GM12878 (cell line): ENCODE measurements around the gene SLC5A2. TPM values are rescaled to one million over a fixed set of nuclear protein-coding genes. Genes with fewer than 3 reads are reported as not detected.

Experiments
- ATAC-seq: fragments of 200-7000 bp; cut with Tn5 transposase; 3 replicates; pipeline ENCODE4 v1.9.1; 2020; ENCODE audit warnings: mild to moderate bottlenecking, moderate library complexity
- BruUV-seq: library from RNA; stranded (reverse); fragments of 400-500 nt; replicated peaks from 2 replicates; lab custom pipeline; 2021; lab: Mats Ljungman, UMichigan
- CTCF ChIA-PET: fragments of 300-600 bp; sonication (Branson Sonifier 250); formaldehyde crosslinking; extraction: SDS; loops from one replicate; lab custom pipeline; 2021; ENCODE audit warnings: inconsistent platforms; lab: Yijun Ruan, JAX
- POLR2A ChIA-PET: fragments of 350-600 bp; formaldehyde crosslinking; extraction: SDS; loops from one replicate; lab custom pipeline; 2021; ENCODE audit warnings: inconsistent platforms; lab: Charles Lee
- RAD21 ChIA-PET: fragments of 300-600 bp; sonication (Branson Sonifier 250); formaldehyde crosslinking; loops from one replicate; lab custom pipeline; 2023; ENCODE audit warnings: antibody characterized with exemption; ENCODE audit not compliant: unreplicated experiment; lab: Charles Lee
- SMC1A ChIA-PET: fragments of 300-600 bp; sonication (Branson Sonifier 250); formaldehyde crosslinking; loops from one replicate; lab custom pipeline; 2023; ENCODE audit not compliant: unreplicated experiment, uncharacterized antibody; lab: Charles Lee
- DNase-seq: peaks from one replicate; pipeline ENCODE4 v3.0.0-alpha.2; 2011; ENCODE audit warnings: low read depth, low spot score
- FAIRE-seq: peaks from 3 replicates; lab custom pipeline; 2011; peaks lifted over from hg19 to GRCh38; lab: Jason Lieb, UNC
- H2AFZ ChIP-seq: 2 replicates; pipeline ENCODE4 v1.6.0; 2011; ENCODE audit warnings: low read depth, low read length, control low read depth; ENCODE audit not compliant: control insufficient read depth
- H3K27ac ChIP-seq: 2 replicates; pipeline ENCODE4 v1.5.1; 2011; ENCODE audit warnings: control low read depth; ENCODE audit not compliant: control insufficient read depth, insufficient read depth
- H3K27me3 ChIP-seq, 2 experiments: replicated peaks in 1 of 2; 2 replicates each; pipeline versions ENCODE4 v1.6.0 to v1.6.1; 2011; ENCODE audit warnings: low read length in 1 of 2; ENCODE audit not compliant: control insufficient read depth in 2 of 2, insufficient read depth in 2 of 2
- H3K36me3 ChIP-seq, 2 experiments: 2 replicates each; pipeline ENCODE4 v1.5.1; 2011; ENCODE audit warnings: low read length in 1 of 2; ENCODE audit not compliant: control insufficient read depth in 2 of 2, insufficient read depth in 2 of 2
- H3K4me1 ChIP-seq: 2 replicates; pipeline ENCODE4 v1.6.1; 2011; ENCODE audit warnings: mild to moderate bottlenecking, low read length, moderate library complexity, mixed read lengths; ENCODE audit not compliant: control insufficient read depth, insufficient read depth
- H3K4me2 ChIP-seq: 2 replicates; pipeline ENCODE4 v1.6.0; 2011; ENCODE audit warnings: control low read depth; ENCODE audit not compliant: control insufficient read depth, insufficient read depth
- H3K4me3 ChIP-seq: fragments of 200-600 bp; sonication (generic); 2 replicates; pipeline ENCODE4 v1.5.1; 2016
- H3K79me2 ChIP-seq: 2 replicates; pipeline ENCODE4 v1.6.0; 2011; ENCODE audit warnings: low read length; ENCODE audit not compliant: control insufficient read depth, insufficient read depth
- H3K9ac ChIP-seq: 2 replicates; pipeline ENCODE4 v1.8.0; 2011; ENCODE audit warnings: low read length, control low read depth, mixed read lengths; ENCODE audit not compliant: control insufficient read depth, insufficient read depth
- H3K9me3 ChIP-seq: replicated peaks from 3 replicates; pipeline ENCODE4 v1.5.1; 2011; ENCODE audit warnings: mild to moderate bottlenecking, low read length; ENCODE audit not compliant: control insufficient read depth, insufficient read depth
- H4K20me1 ChIP-seq: 2 replicates; pipeline ENCODE4 v1.6.0; 2011; ENCODE audit not compliant: control insufficient read depth, insufficient read depth
- BHLHE40 ChIP-seq, 2 experiments: fragments of 450-650 bp in 1 of 2; IDR thresholded peaks; 2 replicates each; pipeline ENCODE4 v1.6.1; 2011 to 2017; ENCODE audit warnings: low read depth in 2 of 2, borderline replicate concordance in 1 of 2, improper control_type of control experiment in 1 of 2, low read length in 1 of 2, mild to moderate bottlenecking in 1 of 2
- CBFB ChIP-seq: IDR thresholded peaks from 2 replicates; pipeline ENCODE4 v1.6.1; 2016; ENCODE audit warnings: antibody characterized with exemption, low read depth
- CHD4 ChIP-seq: fragments of 200-600 bp; sonication (generic); IDR thresholded peaks from 2 replicates; pipeline ENCODE4 v1.6.1; 2016; ENCODE audit warnings: mild to moderate bottlenecking
- CREB1 ChIP-seq: IDR thresholded peaks from 2 replicates; pipeline ENCODE4 v1.6.1; 2012; ENCODE audit warnings: low read depth, mild to moderate bottlenecking, inconsistent platforms
- FOXK2 ChIP-seq: fragments of 450-650 bp; IDR thresholded peaks from 2 replicates; pipeline ENCODE4 v1.6.1; 2017; ENCODE audit warnings: mild to moderate bottlenecking, moderate library complexity
- JUND ChIP-seq: IDR thresholded peaks from 2 replicates; pipeline ENCODE4 v1.6.1; 2012; ENCODE audit warnings: low read depth, mild to moderate bottlenecking, low read length, improper control_type of control experiment, moderate library complexity
- POLR2A ChIP-seq: IDR thresholded peaks from 2 replicates; pipeline ENCODE4 v1.6.1; 2011; ENCODE audit warnings: low read depth, mild to moderate bottlenecking, low read length
- SMAD5 ChIP-seq: IDR thresholded peaks from 2 replicates; pipeline ENCODE4 v1.6.1; 2016; ENCODE audit warnings: antibody characterized with exemption, low read depth
- SP1 ChIP-seq: IDR thresholded peaks from one replicate; pipeline ENCODE4 v1.6.1; 2011; ENCODE audit warnings: low read depth, low read length
- SREBF1 ChIP-seq: IDR thresholded peaks from 2 replicates; pipeline ENCODE4 v1.6.1; 2012; ENCODE audit warnings: mild to moderate bottlenecking, low read length
- TAF1 ChIP-seq: IDR thresholded peaks from 2 replicates; pipeline ENCODE4 v1.6.1; 2011; ENCODE audit warnings: mild to moderate bottlenecking, low read depth, low read length, borderline replicate concordance
- YBX1 ChIP-seq: fragments of 450-650 bp; IDR thresholded peaks from 2 replicates; pipeline ENCODE4 v1.6.1; 2016; ENCODE audit warnings: antibody characterized with exemption
- WGBS: methylation state at CpG from one replicate; pipeline ENCODE4 v1.1.6; 2016; ENCODE audit warnings: low lambda C conversion rate; ENCODE audit not compliant: insufficient replicate concordance, insufficient coverage; ENCODE audit errors: missing lambda C conversion rate; 5-methylcytosine and 5-hydroxymethylcytosine counted together
- in situ Hi-C: fragments of 300-500 bp; cut with MboI; formaldehyde crosslinking; loops from 9 replicates; pipeline ENCODE4 v1.14.3; 2018; ENCODE audit warnings: mixed read lengths
- intact Hi-C: fragments of 100-400 bp; cut with micrococcal nuclease; formaldehyde crosslinking; loops from one replicate; pipeline ENCODE4 v1.14.2; 2022; ENCODE audit not compliant: unreplicated experiment
- polyA plus RNA-seq, 11 experiments: library from polyadenylated mRNA; depleted of rRNA in 4 of 11; unstranded in 6 of 11; stranded (reverse) in 5 of 11; fragments of >200 nt; fragmentation: Nextera tagmentation in 4 of 11; fragmentation: Illumina TruSeq in 1 of 11; extraction: Ambion mirVana in 4 of 11; extraction: Trizol in 1 of 11; gene quantifications; 1 replicate in 1 of 11; 2 replicates in 10 of 11; pipeline versions ENCODE4 v1.2.1 to v1.2.3, GENCODE V29; 2011 to 2016; ENCODE audit warnings: inconsistent platforms in 2 of 11, missing spikeins in 2 of 11, low read depth in 1 of 11
- total RNA-seq, 4 experiments: library from RNA; depleted of rRNA in 3 of 4; stranded (reverse); fragments of >200 nt in 3 of 4; fragmentation: Illumina TruSeq in 1 of 4; extraction: Trizol in 1 of 4; gene quantifications; 2 replicates each; pipeline versions ENCODE4 v1.2.1 to v1.2.3, GENCODE V29; 2013 to 2021
- TF ChIP-seq, protein P1 (sequence below): fragments of 450-650 bp; IDR thresholded peaks from 2 replicates; pipeline ENCODE4 v1.6.1; 2016; ENCODE audit warnings: mild to moderate bottlenecking
- TF ChIP-seq, protein P2 (sequence below): fragments of 450-650 bp; formaldehyde crosslinking; IDR thresholded peaks from 2 replicates; pipeline ENCODE4 v1.4.0; 2020; ENCODE audit warnings: mild to moderate bottlenecking, moderate library complexity
- TF ChIP-seq, protein P3 (sequence below): IDR thresholded peaks from 2 replicates; pipeline ENCODE4 v1.6.1; 2012; ENCODE audit warnings: low read depth, low read length, improper control_type of control experiment
- TF ChIP-seq, protein P4 (sequence below): fragments of 150-350 bp; IDR thresholded peaks from 2 replicates; pipeline ENCODE4 v1.6.1; 2014; ENCODE audit warnings: mild to moderate bottlenecking, low read depth, low read length

The SLC5A2 gene
- total and polyA plus RNA-seq, 10 of the 15 experiments (the other 5 are each of a cell fraction or from before 2014, with no cell fraction given): 3.6 to 4.8 (median 4.4) TPM; not detected in 6

DNA sequence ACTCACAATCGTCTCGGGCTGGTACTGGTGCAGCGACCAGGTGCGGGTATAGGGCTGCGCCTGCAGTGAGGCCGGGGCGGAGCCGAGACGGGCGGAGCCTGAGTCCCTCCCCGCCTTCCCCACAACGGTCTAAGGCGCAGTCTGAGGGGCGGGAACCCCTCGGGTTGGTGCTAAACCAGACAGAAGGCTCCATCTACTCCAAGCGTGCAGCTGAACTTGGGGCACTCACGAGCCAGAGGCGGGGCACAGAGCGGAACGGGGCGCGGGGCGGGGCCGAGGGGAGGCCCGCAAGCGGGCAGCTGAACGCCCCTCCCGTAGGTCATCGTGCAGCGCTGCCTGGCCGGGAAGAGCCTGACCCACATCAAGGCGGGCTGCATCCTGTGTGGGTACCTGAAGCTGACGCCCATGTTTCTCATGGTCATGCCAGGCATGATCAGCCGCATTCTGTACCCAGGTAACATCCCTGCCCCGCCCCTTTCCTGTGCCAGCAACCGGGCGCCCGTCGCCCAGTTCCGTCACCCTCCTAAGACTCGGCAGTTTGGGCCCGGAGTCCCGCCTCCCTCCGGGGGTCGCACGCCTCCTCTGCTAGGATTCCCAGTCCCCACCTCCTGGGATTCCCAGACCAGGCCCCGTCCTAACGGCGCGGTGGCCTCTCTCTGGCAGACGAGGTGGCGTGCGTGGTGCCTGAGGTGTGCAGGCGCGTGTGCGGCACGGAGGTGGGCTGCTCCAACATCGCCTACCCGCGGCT is 5.0 kb downstream of the SLC5A2 start (continued):
- TF ChIP-seq FOXK2 (no peak), CHD4 (no peak), BHLHE40 (IDR thresholded peaks at IDR 0.05; ENCODE audit: borderline replicate concordance in 1 of 2, low read depth in 2 of 2, low read length in 1 of 2) (no peak), TAF1 (no peak)
- TF ChIP-seq, protein P1, sequence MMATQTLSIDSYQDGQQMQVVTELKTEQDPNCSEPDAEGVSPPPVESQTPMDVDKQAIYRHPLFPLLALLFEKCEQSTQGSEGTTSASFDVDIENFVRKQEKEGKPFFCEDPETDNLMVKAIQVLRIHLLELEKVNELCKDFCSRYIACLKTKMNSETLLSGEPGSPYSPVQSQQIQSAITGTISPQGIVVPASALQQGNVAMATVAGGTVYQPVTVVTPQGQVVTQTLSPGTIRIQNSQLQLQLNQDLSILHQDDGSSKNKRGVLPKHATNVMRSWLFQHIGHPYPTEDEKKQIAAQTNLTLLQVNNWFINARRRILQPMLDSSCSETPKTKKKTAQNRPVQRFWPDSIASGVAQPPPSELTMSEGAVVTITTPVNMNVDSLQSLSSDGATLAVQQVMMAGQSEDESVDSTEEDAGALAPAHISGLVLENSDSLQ: no peak

DNA sequence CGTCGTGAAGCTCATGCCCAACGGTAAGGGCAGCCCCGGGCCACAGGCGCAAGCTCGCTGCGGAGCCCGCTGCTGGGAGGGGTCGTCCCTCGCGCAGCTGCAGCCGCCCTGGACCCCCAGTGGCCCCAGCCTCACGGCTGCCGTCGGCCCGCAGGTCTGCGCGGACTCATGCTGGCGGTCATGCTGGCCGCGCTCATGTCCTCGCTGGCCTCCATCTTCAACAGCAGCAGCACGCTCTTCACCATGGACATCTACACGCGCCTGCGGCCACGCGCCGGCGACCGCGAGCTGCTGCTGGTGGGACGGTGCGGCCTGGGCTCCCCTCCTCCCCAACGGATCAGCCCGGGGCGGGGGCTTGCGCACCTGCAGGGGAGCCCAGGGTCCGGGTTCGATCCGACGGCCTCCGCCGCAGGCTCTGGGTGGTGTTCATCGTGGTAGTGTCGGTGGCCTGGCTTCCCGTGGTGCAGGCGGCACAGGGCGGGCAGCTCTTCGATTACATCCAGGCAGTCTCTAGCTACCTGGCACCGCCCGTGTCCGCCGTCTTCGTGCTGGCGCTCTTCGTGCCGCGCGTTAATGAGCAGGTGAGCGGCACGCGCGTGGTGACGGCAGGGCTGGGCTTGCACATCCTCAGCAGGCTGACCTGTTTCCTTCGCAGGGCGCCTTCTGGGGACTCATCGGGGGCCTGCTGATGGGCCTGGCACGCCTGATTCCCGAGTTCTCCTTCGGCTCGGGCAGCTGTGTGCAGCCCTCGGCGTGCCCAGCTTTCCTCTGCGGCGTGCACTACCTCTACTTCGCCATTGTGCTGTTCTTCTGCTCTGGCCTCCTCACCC is 5.8 kb downstream of the SLC5A2 start:
- no peak overlapping the region for H3K27ac ChIP-seq
- SMC1A ChIA-PET: no interaction called here
- DNase-seq (no peak), FAIRE-seq (no peak), ATAC-seq (no peak)
- 0 out of 2 replicates have a peak, but pooled peaks cover 3% of the 10 kb centered on the region for H3K4me1 ChIP-seq
- POLR2A ChIA-PET: interaction anchor here (0.6 kb wide), 1 partner anchor 529 kb away, joined by 4 read pairs; no protein-coding TSS in a partner anchor
- H4K20me1 ChIP-seq: no peaks in the 10 kb centered on the region
- no TSS peak for BruUV-seq
- no peak overlapping the region for H3K4me3 ChIP-seq
- H3K9ac ChIP-seq: no peak overlapping the region
- 93% methylated on average over 74 of the region's 77 CpGs for WGBS
- H2AFZ ChIP-seq: no peak overlapping the region
- intact Hi-C loops (no loop called here), in situ Hi-C loops (no loop called here)
- H3K36me3 ChIP-seq: no peaks in the 10 kb centered on the region; a peak in 4 of 4 replicates
- no peaks in the 10 kb centered on the region; a peak in 1 of 4 replicates for H3K27me3 ChIP-seq
- RAD21 ChIA-PET: no interaction called here
- no peaks in the 10 kb centered on the region for H3K9me3 ChIP-seq
- peak overlapping the region; percentile 93; the same call in 1 of the 2 replicates for H3K4me2 ChIP-seq
- no peaks in the 10 kb centered on the region for H3K79me2 ChIP-seq
- CTCF ChIA-PET: interaction anchor here (1.0 kb wide), 1 partner anchor 28 kb away, joined by 3 read pairs; no protein-coding TSS in a partner anchor
- TF ChIP-seq, protein P2, sequence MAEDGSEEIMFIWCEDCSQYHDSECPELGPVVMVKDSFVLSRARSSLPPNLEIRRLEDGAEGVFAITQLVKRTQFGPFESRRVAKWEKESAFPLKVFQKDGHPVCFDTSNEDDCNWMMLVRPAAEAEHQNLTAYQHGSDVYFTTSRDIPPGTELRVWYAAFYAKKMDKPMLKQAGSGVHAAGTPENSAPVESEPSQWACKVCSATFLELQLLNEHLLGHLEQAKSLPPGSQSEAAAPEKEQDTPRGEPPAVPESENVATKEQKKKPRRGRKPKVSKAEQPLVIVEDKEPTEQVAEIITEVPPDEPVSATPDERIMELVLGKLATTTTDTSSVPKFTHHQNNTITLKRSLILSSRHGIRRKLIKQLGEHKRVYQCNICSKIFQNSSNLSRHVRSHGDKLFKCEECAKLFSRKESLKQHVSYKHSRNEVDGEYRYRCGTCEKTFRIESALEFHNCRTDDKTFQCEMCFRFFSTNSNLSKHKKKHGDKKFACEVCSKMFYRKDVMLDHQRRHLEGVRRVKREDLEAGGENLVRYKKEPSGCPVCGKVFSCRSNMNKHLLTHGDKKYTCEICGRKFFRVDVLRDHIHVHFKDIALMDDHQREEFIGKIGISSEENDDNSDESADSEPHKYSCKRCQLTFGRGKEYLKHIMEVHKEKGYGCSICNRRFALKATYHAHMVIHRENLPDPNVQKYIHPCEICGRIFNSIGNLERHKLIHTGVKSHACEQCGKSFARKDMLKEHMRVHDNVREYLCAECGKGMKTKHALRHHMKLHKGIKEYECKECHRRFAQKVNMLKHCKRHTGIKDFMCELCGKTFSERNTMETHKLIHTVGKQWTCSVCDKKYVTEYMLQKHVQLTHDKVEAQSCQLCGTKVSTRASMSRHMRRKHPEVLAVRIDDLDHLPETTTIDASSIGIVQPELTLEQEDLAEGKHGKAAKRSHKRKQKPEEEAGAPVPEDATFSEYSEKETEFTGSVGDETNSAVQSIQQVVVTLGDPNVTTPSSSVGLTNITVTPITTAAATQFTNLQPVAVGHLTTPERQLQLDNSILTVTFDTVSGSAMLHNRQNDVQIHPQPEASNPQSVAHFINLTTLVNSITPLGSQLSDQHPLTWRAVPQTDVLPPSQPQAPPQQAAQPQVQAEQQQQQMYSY (CRISPR knock-in tag): no peak
- TF ChIP-seq JUND: no peak
- TF ChIP-seq CBFB: no peak
- no peak for TF ChIP-seq SP1
- TF ChIP-seq, protein P3, sequence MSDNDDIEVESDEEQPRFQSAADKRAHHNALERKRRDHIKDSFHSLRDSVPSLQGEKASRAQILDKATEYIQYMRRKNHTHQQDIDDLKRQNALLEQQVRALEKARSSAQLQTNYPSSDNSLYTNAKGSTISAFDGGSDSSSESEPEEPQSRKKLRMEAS: no peak
- TF ChIP-seq SMAD5: no peak
- TF ChIP-seq CREB1: no peak
- no peak for TF ChIP-seq YBX1
- no peak for TF ChIP-seq POLR2A
- no peak for TF ChIP-seq SREBF1
- TF ChIP-seq, protein P4, sequence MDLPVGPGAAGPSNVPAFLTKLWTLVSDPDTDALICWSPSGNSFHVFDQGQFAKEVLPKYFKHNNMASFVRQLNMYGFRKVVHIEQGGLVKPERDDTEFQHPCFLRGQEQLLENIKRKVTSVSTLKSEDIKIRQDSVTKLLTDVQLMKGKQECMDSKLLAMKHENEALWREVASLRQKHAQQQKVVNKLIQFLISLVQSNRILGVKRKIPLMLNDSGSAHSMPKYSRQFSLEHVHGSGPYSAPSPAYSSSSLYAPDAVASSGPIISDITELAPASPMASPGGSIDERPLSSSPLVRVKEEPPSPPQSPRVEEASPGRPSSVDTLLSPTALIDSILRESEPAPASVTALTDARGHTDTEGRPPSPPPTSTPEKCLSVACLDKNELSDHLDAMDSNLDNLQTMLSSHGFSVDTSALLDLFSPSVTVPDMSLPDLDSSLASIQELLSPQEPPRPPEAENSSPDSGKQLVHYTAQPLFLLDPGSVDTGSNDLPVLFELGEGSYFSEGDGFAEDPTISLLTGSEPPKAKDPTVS: no peak
